Panc1 (cell line): ENCODE measurements around the gene COPS4. TPM values are rescaled to one million over a fixed set of nuclear protein-coding genes. Genes with fewer than 3 reads are reported as not detected.

Experiments
- ATAC-seq: fragments of 200-7000 bp; cut with Tn5 transposase; 2 replicates; pipeline ENCODE4 v1.9.1; 2020; ENCODE audit warnings: mild to moderate bottlenecking, moderate library complexity
- BruUV-seq: library from RNA; stranded (reverse); fragments of 400-500 nt; replicated peaks from 2 replicates; lab custom pipeline; 2021; lab: Mats Ljungman, UMichigan
- CTCF ChIA-PET: fragments of 300-600 bp; sonication (Branson Sonifier 250); formaldehyde crosslinking; loops from one replicate; lab custom pipeline; 2022; ENCODE audit warnings: antibody characterized with exemption; lab: Charles Lee
- POLR2A ChIA-PET: fragments of 300-600 bp; sonication (Branson Sonifier 250); formaldehyde crosslinking; loops from one replicate; lab custom pipeline; 2022; ENCODE audit warnings: antibody characterized with exemption; lab: Charles Lee
- DNase-seq: peaks from one replicate; pipeline ENCODE4 v3.0.0-alpha.2; 2010; ENCODE audit warnings: low read depth, low spot score
- H3K27ac ChIP-seq: 2 replicates; pipeline ENCODE4 v1.5.1; 2011; ENCODE audit warnings: mild to moderate bottlenecking, low read length, inconsistent platforms
- H3K27me3 ChIP-seq: fragments of 200-500 bp; sonication (Bioruptor generic); 2 replicates; pipeline ENCODE4 v1.6.0; 2014; ENCODE audit warnings: low read length, inconsistent platforms; ENCODE audit not compliant: control insufficient read depth, insufficient read depth
- H3K36me3 ChIP-seq: fragments of 200-500 bp; sonication (Bioruptor generic); 2 replicates; pipeline ENCODE4 v1.5.1; 2014; ENCODE audit warnings: inconsistent platforms, mild to moderate bottlenecking, low read length, moderate library complexity; ENCODE audit not compliant: control insufficient read depth, insufficient read depth
- H3K4me1 ChIP-seq: 2 replicates; pipeline ENCODE4 v1.5.1; 2011; ENCODE audit warnings: inconsistent platforms, mild to moderate bottlenecking, low read length, moderate library complexity; ENCODE audit not compliant: control insufficient read depth, insufficient read depth
- H3K4me3 ChIP-seq, 2 experiments: 2 replicates each; pipeline ENCODE4 v1.5.1; 2011 to 2012; ENCODE audit warnings: low read depth in 2 of 2, low read length in 2 of 2, mild to moderate bottlenecking in 2 of 2, inconsistent platforms in 1 of 2, moderate library complexity in 1 of 2
- H3K9me3 ChIP-seq: fragments of 200-500 bp; sonication (Bioruptor generic); 2 replicates; pipeline ENCODE4 v1.5.1; 2014; ENCODE audit warnings: low read depth, mild to moderate bottlenecking, inconsistent platforms, low read length, moderate library complexity; ENCODE audit not compliant: control insufficient read depth, insufficient read depth
- POLR2AphosphoS5 ChIP-seq: IDR thresholded peaks from 2 replicates; pipeline ENCODE4 v1.6.1; 2012; ENCODE audit warnings: mild to moderate bottlenecking, low read depth, low read length, moderate library complexity
- SIN3A ChIP-seq: IDR thresholded peaks from 2 replicates; pipeline ENCODE4 v1.6.1; 2012; ENCODE audit warnings: low read depth, mild to moderate bottlenecking, low read length, moderate library complexity, borderline replicate concordance; ENCODE audit not compliant: insufficient read depth
- TCF7L2 ChIP-seq: IDR thresholded peaks from 2 replicates; pipeline ENCODE4 v1.6.1; 2011; ENCODE audit warnings: mild to moderate bottlenecking, low read depth, low read length, inconsistent platforms
- in situ Hi-C: cut with HindIII; loops from 2 replicates; pipeline ENCODE4 v1.10.0; 2016; ENCODE audit warnings: low sequenced_read_pairs, low pct_unique_long_range_greater_than_20kb
- intact Hi-C: fragments of 100-400 bp; cut with micrococcal nuclease; formaldehyde crosslinking; loops from one replicate; pipeline ENCODE4 v1.10.0; 2022; ENCODE audit not compliant: unreplicated experiment
- total RNA-seq: library from RNA; stranded (reverse); gene quantifications from one replicate; pipeline ENCODE4 v1.2.1, GENCODE V29; 2021; ENCODE audit not compliant: unreplicated experiment
- TF ChIP-seq, protein P1 (sequence below): fragments of 450-650 bp; IDR thresholded peaks from 2 replicates; pipeline ENCODE4 v1.5.1; 2017; ENCODE audit warnings: mild to moderate bottlenecking
- TF ChIP-seq, protein P2 (sequence below), 2 experiments: IDR thresholded peaks; 2 replicates each; pipeline ENCODE4 v1.6.1; 2011 to 2012; ENCODE audit warnings: low read depth in 2 of 2, control low read depth in 1 of 2, low read length in 1 of 2, mild to moderate bottlenecking in 1 of 2, moderate library complexity in 1 of 2; ENCODE audit not compliant: insufficient read depth in 1 of 2

The COPS4 gene
- total RNA-seq, 1 experiment from 2014 or later = 23.7 TPM

DNA sequence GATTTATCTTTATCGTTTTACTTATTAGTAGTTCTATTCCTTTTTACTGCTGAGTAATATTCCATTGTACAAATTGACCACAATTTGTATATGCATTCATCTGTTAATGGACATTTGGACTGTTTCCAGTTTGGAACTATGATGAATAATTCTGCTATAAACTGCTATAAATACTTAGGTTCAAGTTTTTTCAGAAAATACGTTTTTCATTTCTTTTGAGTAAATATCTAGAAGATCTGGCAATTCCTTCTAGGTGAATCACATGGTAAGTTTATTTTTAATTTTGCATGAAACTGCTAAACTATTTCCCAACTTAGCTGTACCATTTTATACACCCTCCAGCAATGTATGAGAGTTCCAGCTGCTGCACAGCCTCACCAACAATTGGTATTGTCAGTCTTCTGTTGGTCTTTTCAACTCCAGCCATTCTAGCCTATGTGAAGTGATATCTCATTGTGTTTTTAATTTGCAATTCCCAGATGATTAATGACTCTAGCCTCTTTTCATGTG, 46.6 kb upstream of the COPS4 start:
- intact Hi-C loops = no loop called here
- ChIA-PET CTCF (no interaction called here), POLR2A (no interaction called here)
- Histone ChIP-seq H3K27me3 (no peaks in the 10 kb centered on the region), H3K4me1 (peaks cover 4% of the 10 kb centered on the region; the same call in 1 of the 2 replicates), H3K9me3 (no peaks in the 10 kb centered on the region), H3K27ac (no peak overlapping the region), H3K4me3 (no peak overlapping the region), H3K36me3 (no peaks in the 10 kb centered on the region)
- DNase-seq (no peak), ATAC-seq (no peak)
- TSS peak; percentile 47 for BruUV-seq
- no peak for TF ChIP-seq SIN3A
- no peak for TF ChIP-seq POLR2AphosphoS5
- TF ChIP-seq, protein P1, sequence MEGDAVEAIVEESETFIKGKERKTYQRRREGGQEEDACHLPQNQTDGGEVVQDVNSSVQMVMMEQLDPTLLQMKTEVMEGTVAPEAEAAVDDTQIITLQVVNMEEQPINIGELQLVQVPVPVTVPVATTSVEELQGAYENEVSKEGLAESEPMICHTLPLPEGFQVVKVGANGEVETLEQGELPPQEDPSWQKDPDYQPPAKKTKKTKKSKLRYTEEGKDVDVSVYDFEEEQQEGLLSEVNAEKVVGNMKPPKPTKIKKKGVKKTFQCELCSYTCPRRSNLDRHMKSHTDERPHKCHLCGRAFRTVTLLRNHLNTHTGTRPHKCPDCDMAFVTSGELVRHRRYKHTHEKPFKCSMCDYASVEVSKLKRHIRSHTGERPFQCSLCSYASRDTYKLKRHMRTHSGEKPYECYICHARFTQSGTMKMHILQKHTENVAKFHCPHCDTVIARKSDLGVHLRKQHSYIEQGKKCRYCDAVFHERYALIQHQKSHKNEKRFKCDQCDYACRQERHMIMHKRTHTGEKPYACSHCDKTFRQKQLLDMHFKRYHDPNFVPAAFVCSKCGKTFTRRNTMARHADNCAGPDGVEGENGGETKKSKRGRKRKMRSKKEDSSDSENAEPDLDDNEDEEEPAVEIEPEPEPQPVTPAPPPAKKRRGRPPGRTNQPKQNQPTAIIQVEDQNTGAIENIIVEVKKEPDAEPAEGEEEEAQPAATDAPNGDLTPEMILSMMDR = no peak
- TF ChIP-seq TCF7L2 = no peak
- TF ChIP-seq, protein P2, sequence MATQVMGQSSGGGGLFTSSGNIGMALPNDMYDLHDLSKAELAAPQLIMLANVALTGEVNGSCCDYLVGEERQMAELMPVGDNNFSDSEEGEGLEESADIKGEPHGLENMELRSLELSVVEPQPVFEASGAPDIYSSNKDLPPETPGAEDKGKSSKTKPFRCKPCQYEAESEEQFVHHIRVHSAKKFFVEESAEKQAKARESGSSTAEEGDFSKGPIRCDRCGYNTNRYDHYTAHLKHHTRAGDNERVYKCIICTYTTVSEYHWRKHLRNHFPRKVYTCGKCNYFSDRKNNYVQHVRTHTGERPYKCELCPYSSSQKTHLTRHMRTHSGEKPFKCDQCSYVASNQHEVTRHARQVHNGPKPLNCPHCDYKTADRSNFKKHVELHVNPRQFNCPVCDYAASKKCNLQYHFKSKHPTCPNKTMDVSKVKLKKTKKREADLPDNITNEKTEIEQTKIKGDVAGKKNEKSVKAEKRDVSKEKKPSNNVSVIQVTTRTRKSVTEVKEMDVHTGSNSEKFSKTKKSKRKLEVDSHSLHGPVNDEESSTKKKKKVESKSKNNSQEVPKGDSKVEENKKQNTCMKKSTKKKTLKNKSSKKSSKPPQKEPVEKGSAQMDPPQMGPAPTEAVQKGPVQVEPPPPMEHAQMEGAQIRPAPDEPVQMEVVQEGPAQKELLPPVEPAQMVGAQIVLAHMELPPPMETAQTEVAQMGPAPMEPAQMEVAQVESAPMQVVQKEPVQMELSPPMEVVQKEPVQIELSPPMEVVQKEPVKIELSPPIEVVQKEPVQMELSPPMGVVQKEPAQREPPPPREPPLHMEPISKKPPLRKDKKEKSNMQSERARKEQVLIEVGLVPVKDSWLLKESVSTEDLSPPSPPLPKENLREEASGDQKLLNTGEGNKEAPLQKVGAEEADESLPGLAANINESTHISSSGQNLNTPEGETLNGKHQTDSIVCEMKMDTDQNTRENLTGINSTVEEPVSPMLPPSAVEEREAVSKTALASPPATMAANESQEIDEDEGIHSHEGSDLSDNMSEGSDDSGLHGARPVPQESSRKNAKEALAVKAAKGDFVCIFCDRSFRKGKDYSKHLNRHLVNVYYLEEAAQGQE (IDR thresholded peaks at IDR 0.05; ENCODE audit: insufficient read depth in 1 of 2, low read depth in 2 of 2, low read length in 1 of 2) = no peak
- in situ Hi-C loops = no loop called here

DNA sequence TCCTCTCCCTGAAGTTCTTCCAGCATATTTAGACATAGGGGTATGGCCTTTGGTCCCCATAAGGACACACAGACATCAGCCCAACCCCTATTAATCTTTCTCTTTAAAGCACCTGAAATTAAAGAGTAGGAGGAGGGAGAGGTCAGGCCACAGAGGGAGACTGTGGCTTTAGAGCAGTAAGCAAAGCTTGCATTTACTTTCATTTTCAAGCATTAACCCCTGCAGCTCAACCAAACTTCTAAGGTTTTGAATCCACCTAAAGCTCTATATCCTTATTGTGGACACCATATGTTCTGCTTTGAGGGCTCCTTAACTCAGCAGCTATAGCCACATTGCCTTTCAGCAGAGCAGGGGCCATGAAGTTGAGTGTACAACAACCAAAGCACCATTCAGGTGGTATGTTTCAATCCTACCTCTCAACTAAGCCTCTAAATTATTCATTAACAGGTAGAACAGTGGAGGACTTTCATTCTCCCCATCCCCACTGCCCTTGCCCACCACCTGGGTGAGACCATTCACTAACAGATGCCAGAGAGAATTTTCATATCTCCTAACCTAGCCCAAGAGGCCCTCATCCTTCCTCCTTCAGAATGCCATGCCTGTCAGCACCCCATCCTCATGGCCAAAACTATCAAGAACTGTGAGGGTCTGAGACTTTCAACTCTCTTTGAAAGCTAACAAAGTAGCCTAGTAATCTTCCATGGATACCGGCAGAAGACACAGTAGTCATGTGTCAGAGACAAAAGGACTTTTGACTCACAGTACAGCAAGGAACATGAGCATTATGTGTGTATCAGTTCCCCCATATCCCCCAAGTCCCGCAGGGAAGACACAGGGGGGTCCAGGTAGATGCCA, 45.2 kb upstream of the COPS4 start:
- Histone ChIP-seq H3K9me3 (no peaks in the 10 kb centered on the region), H3K36me3 (no peaks in the 10 kb centered on the region), H3K4me1 (peaks cover 4% of the 10 kb centered on the region; the same call in 1 of the 2 replicates), H3K4me3 (no peak overlapping the region), H3K27me3 (no peaks in the 10 kb centered on the region), H3K27ac (no peak overlapping the region)
- ChIA-PET CTCF (no interaction called here), POLR2A (interaction anchor here (0.7 kb wide), 1 partner anchor 43 kb away, joined by 6 read pairs; no protein-coding TSS in a partner anchor)
- ATAC-seq = 0 out of 2 replicates have a peak, but pooled peaks have one; percentile 30
- no TSS peak for BruUV-seq
- TF ChIP-seq TCF7L2 = no peak
- no peak for TF ChIP-seq POLR2AphosphoS5
- DNase-seq = no peak
- in situ Hi-C loops = no loop called here
- intact Hi-C loops = no loop called here
